Measurements from ENCODE around the gene ITPR3. TPM values are rescaled to one million over a fixed set of nuclear protein-coding genes. Genes with fewer than 3 reads are reported as not detected.
A peak's percentile ranks its signal among the peaks of the same experiment; 100 is the strongest.

The ITPR3 gene
- total RNA-seq, 2 donors from 2014 or later: 29.6 to 33.3 TPM

GRCh38 chr6:33678932-33679490 lies 57.9 kb downstream of the ITPR3 start:
- Histone ChIP-seq H3K36me3 (ENCODE audit: control insufficient read depth, insufficient read depth, low read length) (no peaks in the 10 kb centered on the region), H3K4me1 (ENCODE audit: control insufficient read depth, insufficient read depth, low read length) (no peaks in the 10 kb centered on the region), H3K4me3 (ENCODE audit: low read length) (no peak overlapping the region), H3K9ac (ENCODE audit: extremely low read depth, low read length, poor library complexity, severe bottlenecking) (no peak overlapping the region), H3K9me3 (ENCODE audit: control insufficient read depth, low read length) (no peaks in the 10 kb centered on the region), H3K27me3 (ENCODE audit: control insufficient read depth, insufficient read depth, low read length, poor library complexity, severe bottlenecking) (no peaks in the 10 kb centered on the region), H3K27ac (ENCODE audit: low read depth, low read length) (no peak overlapping the region)
- peaks cover 48% of the 10 kb centered on the region for H3K36me3 Mint-ChIP-seq (ENCODE audit: low read depth)
- H3K27ac Mint-ChIP-seq: no peak overlapping the region
- no peaks in the 10 kb centered on the region for H3K9me3 Mint-ChIP-seq
- 94 to 96% methylated on average over 10 to 12 of the region's 12 CpGs for WGBS, 2 experiments (ENCODE audit: insufficient coverage in 1 of 2, insufficient read length in 1 of 2)
- no peak for DNase-seq
- H3K4me3 Mint-ChIP-seq: no peak overlapping the region
- no peak for TF ChIP-seq CTCF (conservative IDR thresholded peaks at IDR 0.05)
- H3K4me1 Mint-ChIP-seq: no peaks in the 10 kb centered on the region
- no peaks in the 10 kb centered on the region for H3K27me3 Mint-ChIP-seq (ENCODE audit: insufficient read depth)

DNA sequence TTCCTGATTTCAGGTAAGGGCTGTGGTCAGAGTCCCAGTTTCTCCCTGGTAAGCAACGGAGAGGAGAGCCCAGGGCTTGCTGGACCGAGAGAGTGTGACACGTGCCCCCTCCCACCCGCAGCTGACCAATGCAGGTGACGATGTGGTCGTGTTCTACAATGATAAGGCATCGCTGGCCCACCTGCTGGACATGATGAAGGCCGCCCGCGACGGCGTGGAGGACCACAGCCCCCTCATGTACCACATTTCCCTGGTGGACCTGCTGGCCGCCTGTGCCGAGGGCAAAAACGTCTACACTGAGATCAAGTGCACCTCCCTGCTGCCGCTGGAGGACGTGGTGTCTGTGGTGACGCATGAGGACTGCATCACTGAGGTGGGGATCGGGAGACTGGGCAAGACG lies 58.6 kb downstream of the ITPR3 start:
- Histone ChIP-seq H3K4me3 (ENCODE audit: low read length) (no peak overlapping the region), H3K4me1 (ENCODE audit: control insufficient read depth, insufficient read depth, low read length) (no peaks in the 10 kb centered on the region), H3K36me3 (ENCODE audit: control insufficient read depth, insufficient read depth, low read length) (no peaks in the 10 kb centered on the region), H3K27ac (ENCODE audit: low read depth, low read length) (no peak overlapping the region), H3K27me3 (ENCODE audit: control insufficient read depth, insufficient read depth, low read length, poor library complexity, severe bottlenecking) (no peaks in the 10 kb centered on the region), H3K9me3 (ENCODE audit: control insufficient read depth, low read length) (no peaks in the 10 kb centered on the region), H3K9ac (ENCODE audit: extremely low read depth, low read length, poor library complexity, severe bottlenecking) (no peak overlapping the region)
- no peak for DNase-seq
- Mint-ChIP-seq H3K36me3 (ENCODE audit: low read depth) (peaks cover 50% of the 10 kb centered on the region), H3K4me1 (no peaks in the 10 kb centered on the region), H3K4me3 (no peak overlapping the region), H3K9me3 (no peaks in the 10 kb centered on the region), H3K27ac (peak overlapping the region; percentile 14), H3K27me3 (ENCODE audit: insufficient read depth) (no peaks in the 10 kb centered on the region)
- no peak for TF ChIP-seq CTCF (conservative IDR thresholded peaks at IDR 0.05)
- WGBS, 2 experiments (ENCODE audit: insufficient coverage in 1 of 2, insufficient read length in 1 of 2): 91 to 98% methylated on average over 19 to 20 of the region's 20 CpGs

DNA sequence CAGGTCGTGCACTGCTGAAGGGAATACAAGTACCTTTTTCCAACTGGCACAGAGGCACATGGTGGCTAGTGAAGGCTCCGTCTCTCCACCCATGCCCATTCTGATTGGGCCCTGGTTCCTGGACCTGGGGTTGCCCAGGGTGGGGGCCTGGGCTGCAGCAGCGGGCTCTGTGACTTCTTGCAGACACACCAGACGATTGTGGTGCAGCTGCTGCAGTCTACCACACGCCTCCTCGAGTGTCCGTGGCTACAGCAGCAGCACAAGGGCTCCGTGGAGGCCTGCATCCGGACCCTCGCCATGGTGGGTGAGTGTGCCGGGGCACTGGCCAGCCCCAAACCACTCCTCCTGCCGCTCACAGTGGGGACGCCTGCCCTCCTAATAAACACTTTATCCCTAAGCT lies 61.2 kb downstream of the ITPR3 start:
- Histone ChIP-seq H3K27ac (ENCODE audit: low read depth, low read length) (no peak overlapping the region), H3K36me3 (ENCODE audit: control insufficient read depth, insufficient read depth, low read length) (no peaks in the 10 kb centered on the region), H3K9ac (ENCODE audit: extremely low read depth, low read length, poor library complexity, severe bottlenecking) (no peak overlapping the region), H3K27me3 (ENCODE audit: control insufficient read depth, insufficient read depth, low read length, poor library complexity, severe bottlenecking) (no peaks in the 10 kb centered on the region), H3K9me3 (ENCODE audit: control insufficient read depth, low read length) (no peaks in the 10 kb centered on the region), H3K4me3 (ENCODE audit: low read length) (no peak overlapping the region), H3K4me1 (ENCODE audit: control insufficient read depth, insufficient read depth, low read length) (no peaks in the 10 kb centered on the region)
- TF ChIP-seq CTCF (conservative IDR thresholded peaks at IDR 0.05): no peak
- Mint-ChIP-seq H3K36me3 (ENCODE audit: low read depth) (peaks cover 61% of the 10 kb centered on the region), H3K9me3 (no peaks in the 10 kb centered on the region), H3K27me3 (ENCODE audit: insufficient read depth) (no peaks in the 10 kb centered on the region), H3K4me3 (no peak overlapping the region), H3K27ac (no peak overlapping the region), H3K4me1 (no peaks in the 10 kb centered on the region)
- no peak for DNase-seq
- WGBS, 2 experiments (ENCODE audit: insufficient coverage in 1 of 2, insufficient read length in 1 of 2): 95 to 98% methylated on average over 10 to 13 of the region's 13 CpGs

Measured in endodermal cell (in vitro differentiated cells).